Measurements from ENCODE around the gene CGA.
A peak's percentile ranks its signal among the peaks of the same experiment; 100 is the strongest.

GRCh38 chr6:87066449-87067333 is 28.2 kb downstream of the CGA start:
- no peak for TF ChIP-seq MAFK (IDR thresholded peaks at IDR 0.05; ENCODE audit: partially characterized antibody)
- TF ChIP-seq POLR2A (IDR thresholded peaks at IDR 0.05; ENCODE audit: low read length): no peak
- no peak for TF ChIP-seq MAX (IDR thresholded peaks at IDR 0.05)
- peak; percentile 63 for TF ChIP-seq CTCF (IDR thresholded peaks at IDR 0.05)
- no peak for TF ChIP-seq RFX5 (IDR thresholded peaks at IDR 0.05)

All from A549 (cell line).